HPDE6-E6E7 (cell line): ENCODE measurements around the gene HCST.
A peak's percentile ranks its signal among the peaks of the same experiment; 100 is the strongest.
"Not testable (repeated sequence)": the region's sequence is repeated elsewhere in the genome, so short reads cannot be mapped to it uniquely, and the experiment has no call there.

Experiments
- DNase-seq: peaks from one replicate; pipeline ENCODE4 v3.0.0; 2011; ENCODE audit warnings: missing footprints; ENCODE audit errors: extremely low spot score

The HCST gene

GRCh38 chr19:35879770-35880317 is 22.5 kb upstream of the HCST start:
- peak; percentile 85 for DNase-seq

- DNase-seq = peak; percentile 48
Observed at GRCh38 chr19:35882114-35882832, 20.1 kb upstream of the HCST start.

- DNase-seq = no peak
Observed at GRCh38 chr19:35883882-35884281, 18.4 kb upstream of the HCST start.

GRCh38 chr19:35885225-35885738 is 17.0 kb upstream of the HCST start:
- no peak for DNase-seq

- no peak for DNase-seq
Observed at GRCh38 chr19:35885904-35886303, 16.4 kb upstream of the HCST start.

DNA sequence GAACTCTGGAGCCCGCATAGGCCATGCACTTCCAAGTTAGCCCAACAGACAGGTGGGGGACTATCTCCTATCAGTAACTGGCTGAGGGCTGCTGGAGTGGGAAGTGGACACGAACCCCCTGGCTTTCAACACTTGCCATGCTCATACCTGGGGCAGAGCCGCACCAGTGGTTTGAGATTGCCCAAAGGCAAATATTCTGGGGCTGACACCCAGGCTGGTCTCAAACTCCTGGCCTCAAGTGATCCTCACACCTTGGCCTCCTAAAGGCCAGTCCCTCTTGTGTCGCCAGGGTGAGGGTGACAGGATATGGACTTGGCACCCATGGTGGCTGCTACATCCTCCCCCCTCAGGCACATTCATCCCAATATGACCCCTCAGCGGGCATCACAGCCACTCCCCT is 15.1 kb upstream of the HCST start:
- DNase-seq = no peak

- no peak for DNase-seq
Observed at GRCh38 chr19:35888398-35888797, 13.9 kb upstream of the HCST start.

DNA sequence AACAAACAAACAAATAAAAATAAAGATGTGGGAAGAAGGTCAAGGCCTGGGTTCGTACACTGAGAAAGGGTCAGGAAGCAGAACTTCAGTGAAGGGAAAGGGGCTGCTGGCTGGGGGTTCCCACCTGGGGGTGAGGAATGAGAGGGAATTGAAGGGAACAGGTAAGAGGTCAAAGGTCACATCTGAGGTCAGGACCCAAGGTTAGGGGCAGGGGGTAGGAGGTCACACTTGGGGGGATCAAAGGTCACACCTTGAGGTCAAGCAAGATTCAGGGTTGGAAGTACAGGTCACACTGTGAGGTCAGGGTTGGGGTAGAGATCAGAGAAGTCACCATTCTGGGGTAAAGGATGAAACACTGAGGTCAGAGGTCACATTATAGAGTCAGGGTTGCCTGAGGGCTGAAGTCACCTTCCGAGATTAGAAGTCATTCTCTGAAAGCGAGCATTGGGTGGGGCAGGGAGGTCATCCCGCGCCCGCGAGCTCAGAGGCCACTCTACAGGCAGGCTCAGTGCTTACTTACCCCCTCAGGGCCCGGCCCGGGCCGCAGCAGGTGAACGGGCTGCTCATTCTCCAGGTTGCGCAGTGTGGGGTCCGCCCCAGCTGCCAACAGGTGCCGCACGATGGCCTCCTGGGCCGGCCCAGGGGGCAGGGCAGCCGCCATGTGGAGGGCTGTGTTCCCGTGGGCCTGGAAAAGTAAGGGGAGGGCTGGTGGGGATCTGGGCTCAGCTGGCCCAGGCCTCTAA is 12.8 kb upstream of the HCST start:
- no peak for DNase-seq

- no peak for DNase-seq
Observed at GRCh38 chr19:35890113-35890650, 12.1 kb upstream of the HCST start.

DNA sequence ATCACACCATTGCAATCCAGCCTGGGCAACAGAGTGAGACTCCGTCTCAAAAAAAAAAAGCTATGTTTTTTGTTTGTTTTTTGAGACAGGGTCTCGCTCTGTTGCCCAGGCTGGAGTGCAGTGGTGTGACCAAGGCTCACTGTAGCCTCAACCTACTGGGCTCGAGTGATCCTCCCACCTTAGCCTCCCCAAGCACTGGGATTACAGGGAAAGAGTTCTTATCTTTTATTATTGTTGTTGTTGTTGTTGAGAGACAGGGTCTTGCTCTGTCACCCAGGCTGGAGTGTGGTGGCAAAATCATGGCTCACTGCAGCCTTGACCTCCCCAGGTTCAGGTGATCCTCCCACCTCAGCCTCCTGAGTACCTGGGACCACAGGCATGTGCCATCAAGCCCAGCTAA is 10.5 kb upstream of the HCST start:
- DNase-seq = not testable (repeated sequence)

- no peak for DNase-seq
Observed at GRCh38 chr19:35894342-35894741, 8.0 kb upstream of the HCST start.

- DNase-seq = no peak
Observed at GRCh38 chr19:35895911-35896642, 6.3 kb upstream of the HCST start.

- DNase-seq = no peak
Observed at GRCh38 chr19:35896643-35897040, 5.7 kb upstream of the HCST start.

GRCh38 chr19:35897706-35898451 is 4.5 kb upstream of the HCST start:
- DNase-seq = no peak

DNA sequence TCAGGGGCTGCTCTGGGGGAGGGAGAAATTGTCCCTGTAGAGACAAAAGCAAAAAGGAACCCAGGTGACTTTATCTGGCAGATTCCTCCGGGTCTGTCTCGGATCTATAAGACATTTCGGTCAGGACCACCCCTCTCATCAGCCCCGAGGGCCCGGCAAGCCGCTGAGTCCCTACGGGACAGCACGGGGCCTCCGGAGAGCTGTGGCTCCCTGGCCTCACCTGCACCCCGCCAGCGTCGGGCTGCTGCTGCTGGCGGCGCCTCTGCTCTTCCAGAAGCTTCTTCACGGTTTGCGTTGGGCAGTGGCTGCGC is 3.9 kb upstream of the HCST start:
- DNase-seq = no peak

GRCh38 chr19:35899547-35900214 is 2.6 kb upstream of the HCST start:
- DNase-seq = peak; percentile 76

GRCh38 chr19:35901055-35901644 is 1.2 kb upstream of the HCST start:
- DNase-seq = no peak

- DNase-seq = no peak
Observed at GRCh38 chr19:35902870-35903475, 644 bp downstream of the HCST start.

- peak; percentile 43 for DNase-seq
Observed at GRCh38 chr19:35903550-35904179, 1.3 kb downstream of the HCST start.
